Nephron (organoid): Measurements from ENCODE around the gene KCNQ5.

Experiments used
- H3K27ac Mint-ChIP-seq, 3 experiments: 2 replicates each; pipeline ENCODE4 v1.8.0; 2020; ENCODE audit warnings: mixed read lengths in 3 of 3, mild to moderate bottlenecking in 2 of 3, moderate library complexity in 1 of 3
- H3K27me3 Mint-ChIP-seq: 2 replicates; pipeline ENCODE4 v1.8.0; 2021; ENCODE audit warnings: low read depth, mild to moderate bottlenecking, moderate library complexity, mixed read lengths
- H3K36me3 Mint-ChIP-seq: 2 replicates; pipeline ENCODE4 v1.8.0; 2020; ENCODE audit warnings: low read depth, mixed read lengths
- H3K4me1 Mint-ChIP-seq: 2 replicates; pipeline ENCODE4 v1.8.0; 2020; ENCODE audit warnings: mixed read lengths
- H3K4me3 Mint-ChIP-seq, 3 experiments: 2 replicates each; pipeline ENCODE4 v1.8.0; 2020; ENCODE audit warnings: mild to moderate bottlenecking in 3 of 3, mixed read lengths in 3 of 3, moderate library complexity in 2 of 3
- H3K9me3 Mint-ChIP-seq: 2 replicates; pipeline ENCODE4 v1.8.0; 2020; ENCODE audit warnings: mixed read lengths
- CTCF ChIP-seq, 3 experiments: fragments of 200-600 bp; sonication (generic); IDR thresholded peaks; one replicate each; pipeline ENCODE4 v1.5.0; 2021; ENCODE audit warnings: antibody characterized with exemption in 3 of 3; ENCODE audit not compliant: unreplicated experiment in 3 of 3

Gene KCNQ5

GRCh38 chr6:72844614-72845013 is 222.8 kb downstream of the KCNQ5 start:
- H3K27ac Mint-ChIP-seq = no peak overlapping the region
- no peaks in the 10 kb centered on the region for H3K9me3 Mint-ChIP-seq
- H3K27me3 Mint-ChIP-seq = no peaks in the 10 kb centered on the region
- H3K4me1 Mint-ChIP-seq = no peaks in the 10 kb centered on the region
- no peaks in the 10 kb centered on the region for H3K36me3 Mint-ChIP-seq
- H3K4me3 Mint-ChIP-seq = no peak overlapping the region
- TF ChIP-seq CTCF (IDR thresholded peaks at IDR 0.05; ENCODE audit: unreplicated experiment in 3 of 3) = no peak

GRCh38 chr6:72849346-72849745 is 227.5 kb downstream of the KCNQ5 start:
- H3K27me3 Mint-ChIP-seq = no peaks in the 10 kb centered on the region
- no peak overlapping the region for H3K4me3 Mint-ChIP-seq
- no peak overlapping the region for H3K27ac Mint-ChIP-seq
- H3K36me3 Mint-ChIP-seq = no peaks in the 10 kb centered on the region
- no peaks in the 10 kb centered on the region for H3K4me1 Mint-ChIP-seq
- no peak for TF ChIP-seq CTCF (IDR thresholded peaks at IDR 0.05; ENCODE audit: unreplicated experiment in 3 of 3)
- no peaks in the 10 kb centered on the region for H3K9me3 Mint-ChIP-seq

- no peaks in the 10 kb centered on the region for H3K36me3 Mint-ChIP-seq
- H3K27ac Mint-ChIP-seq = no peak overlapping the region
- H3K27me3 Mint-ChIP-seq = no peaks in the 10 kb centered on the region
- no peak overlapping the region for H3K4me3 Mint-ChIP-seq
- TF ChIP-seq CTCF (IDR thresholded peaks at IDR 0.05; ENCODE audit: unreplicated experiment in 3 of 3) = no peak
- no peaks in the 10 kb centered on the region for H3K4me1 Mint-ChIP-seq
- H3K9me3 Mint-ChIP-seq = no peaks in the 10 kb centered on the region
Observed at GRCh38 chr6:72850040-72850439, 228.2 kb downstream of the KCNQ5 start.

- no peak overlapping the region for H3K27ac Mint-ChIP-seq
- no peak overlapping the region for H3K4me3 Mint-ChIP-seq
- no peaks in the 10 kb centered on the region for H3K9me3 Mint-ChIP-seq
- TF ChIP-seq CTCF (IDR thresholded peaks at IDR 0.05; ENCODE audit: unreplicated experiment in 3 of 3) = no peak
- H3K36me3 Mint-ChIP-seq = no peaks in the 10 kb centered on the region
- H3K4me1 Mint-ChIP-seq = no peaks in the 10 kb centered on the region
- no peaks in the 10 kb centered on the region for H3K27me3 Mint-ChIP-seq
Observed at GRCh38 chr6:72850469-72850868, 228.6 kb downstream of the KCNQ5 start.

GRCh38 chr6:72855471-72855870 is 233.6 kb downstream of the KCNQ5 start:
- Mint-ChIP-seq H3K4me1 (no peaks in the 10 kb centered on the region), H3K27me3 (no peaks in the 10 kb centered on the region), H3K4me3 (no peak overlapping the region), H3K9me3 (no peaks in the 10 kb centered on the region), H3K36me3 (no peaks in the 10 kb centered on the region), H3K27ac (no peak overlapping the region)
- TF ChIP-seq CTCF (IDR thresholded peaks at IDR 0.05; ENCODE audit: unreplicated experiment in 3 of 3) = no peak

GRCh38 chr6:72856801-72857200 is 234.9 kb downstream of the KCNQ5 start:
- H3K4me1 Mint-ChIP-seq = peaks cover 6% of the 10 kb centered on the region
- H3K27me3 Mint-ChIP-seq = no peaks in the 10 kb centered on the region
- no peaks in the 10 kb centered on the region for H3K36me3 Mint-ChIP-seq
- H3K9me3 Mint-ChIP-seq = no peaks in the 10 kb centered on the region
- H3K4me3 Mint-ChIP-seq = no peak overlapping the region
- no peak overlapping the region for H3K27ac Mint-ChIP-seq
- no peak for TF ChIP-seq CTCF (IDR thresholded peaks at IDR 0.05; ENCODE audit: unreplicated experiment in 3 of 3)
